HS-27A (cell line): ENCODE measurements around the gene PRKAA1.

Experiments used
- DNase-seq: peaks from one replicate; pipeline ENCODE4 v3.0.0-alpha.2; 2012; ENCODE audit warnings: low read depth, missing footprints

Gene PRKAA1

GRCh38 chr5:40798012-40798800, at the start of gene PRKAA1:
TSS of gene PRKAA1 (minus strand) at chr5:40798374. CDS start at chr5:40798189, 185 bp downstream.
- DNase-seq = peak; percentile 71

- DNase-seq = no peak
Observed at GRCh38 chr5:40847525-40847924, 49.4 kb upstream of the PRKAA1 start.

GRCh38 chr5:40846371-40846770, 48.2 kb upstream of the PRKAA1 start:
- no peak for DNase-seq

- no peak for DNase-seq
Observed at GRCh38 chr5:40844565-40844964, 46.4 kb upstream of the PRKAA1 start.

GRCh38 chr5:40842351-40842750, 44.2 kb upstream of the PRKAA1 start:
- no peak for DNase-seq

- DNase-seq = no peak
Observed at GRCh38 chr5:40841068-40841805, 43.1 kb upstream of the PRKAA1 start, which contains the start of gene CARD6. TSS of gene CARD6 (plus strand) at chr5:40841367. CDS start at chr5:40841383, 16 bp downstream.

- no peak for DNase-seq
Observed at GRCh38 chr5:40838086-40838485, 39.9 kb upstream of the PRKAA1 start.

- DNase-seq = peak; percentile 95
Observed at GRCh38 chr5:40834849-40835787, 36.9 kb upstream of the PRKAA1 start, which contains the start of gene RPL37. TSS of gene RPL37 (minus strand) at chr5:40835222. CDS start at chr5:40835185, 37 bp downstream.

GRCh38 chr5:40834391-40834848, 36.2 kb upstream of the PRKAA1 start:
- no peak for DNase-seq

GRCh38 chr5:40833712-40834229, 35.6 kb upstream of the PRKAA1 start:
- no peak for DNase-seq

- no peak for DNase-seq
Observed at GRCh38 chr5:40832345-40832744, 34.2 kb upstream of the PRKAA1 start.

- no peak for DNase-seq
Observed at GRCh38 chr5:40831346-40832210, 33.4 kb upstream of the PRKAA1 start.

GRCh38 chr5:40829748-40830533, 31.8 kb upstream of the PRKAA1 start:
- DNase-seq = no peak

GRCh38 chr5:40828690-40829661, 30.8 kb upstream of the PRKAA1 start:
- no peak for DNase-seq

- DNase-seq = no peak
Observed at GRCh38 chr5:40828021-40828631, 30.0 kb upstream of the PRKAA1 start.

GRCh38 chr5:40827188-40827977, 29.2 kb upstream of the PRKAA1 start:
- DNase-seq = no peak

- DNase-seq = no peak
Observed at GRCh38 chr5:40826489-40827187, 28.5 kb upstream of the PRKAA1 start.
